ENCODE measurements around the gene FAM163B.

The FAM163B gene

GRCh38 chr9:133609311-133610098 is at the start of gene FAM163B (continued):
- TF ChIP-seq, protein P1, sequence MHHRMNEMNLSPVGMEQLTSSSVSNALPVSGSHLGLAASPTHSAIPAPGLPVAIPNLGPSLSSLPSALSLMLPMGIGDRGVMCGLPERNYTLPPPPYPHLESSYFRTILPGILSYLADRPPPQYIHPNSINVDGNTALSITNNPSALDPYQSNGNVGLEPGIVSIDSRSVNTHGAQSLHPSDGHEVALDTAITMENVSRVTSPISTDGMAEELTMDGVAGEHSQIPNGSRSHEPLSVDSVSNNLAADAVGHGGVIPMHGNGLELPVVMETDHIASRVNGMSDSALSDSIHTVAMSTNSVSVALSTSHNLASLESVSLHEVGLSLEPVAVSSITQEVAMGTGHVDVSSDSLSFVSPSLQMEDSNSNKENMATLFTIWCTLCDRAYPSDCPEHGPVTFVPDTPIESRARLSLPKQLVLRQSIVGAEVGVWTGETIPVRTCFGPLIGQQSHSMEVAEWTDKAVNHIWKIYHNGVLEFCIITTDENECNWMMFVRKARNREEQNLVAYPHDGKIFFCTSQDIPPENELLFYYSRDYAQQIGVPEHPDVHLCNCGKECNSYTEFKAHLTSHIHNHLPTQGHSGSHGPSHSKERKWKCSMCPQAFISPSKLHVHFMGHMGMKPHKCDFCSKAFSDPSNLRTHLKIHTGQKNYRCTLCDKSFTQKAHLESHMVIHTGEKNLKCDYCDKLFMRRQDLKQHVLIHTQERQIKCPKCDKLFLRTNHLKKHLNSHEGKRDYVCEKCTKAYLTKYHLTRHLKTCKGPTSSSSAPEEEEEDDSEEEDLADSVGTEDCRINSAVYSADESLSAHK (tag by site-specific recombination; IDR thresholded peaks at IDR 0.05): no peak
- TF ChIP-seq ZIC2 (tag by site-specific recombination; IDR thresholded peaks at IDR 0.05) (peak; percentile 39; the same call in 1 of the 2 replicates), ZNF324 (tag by site-specific recombination; IDR thresholded peaks at IDR 0.05) (no peak), ZNF223 (tag by site-specific recombination; IDR thresholded peaks at IDR 0.05) (no peak)
- TF ChIP-seq, protein P2, sequence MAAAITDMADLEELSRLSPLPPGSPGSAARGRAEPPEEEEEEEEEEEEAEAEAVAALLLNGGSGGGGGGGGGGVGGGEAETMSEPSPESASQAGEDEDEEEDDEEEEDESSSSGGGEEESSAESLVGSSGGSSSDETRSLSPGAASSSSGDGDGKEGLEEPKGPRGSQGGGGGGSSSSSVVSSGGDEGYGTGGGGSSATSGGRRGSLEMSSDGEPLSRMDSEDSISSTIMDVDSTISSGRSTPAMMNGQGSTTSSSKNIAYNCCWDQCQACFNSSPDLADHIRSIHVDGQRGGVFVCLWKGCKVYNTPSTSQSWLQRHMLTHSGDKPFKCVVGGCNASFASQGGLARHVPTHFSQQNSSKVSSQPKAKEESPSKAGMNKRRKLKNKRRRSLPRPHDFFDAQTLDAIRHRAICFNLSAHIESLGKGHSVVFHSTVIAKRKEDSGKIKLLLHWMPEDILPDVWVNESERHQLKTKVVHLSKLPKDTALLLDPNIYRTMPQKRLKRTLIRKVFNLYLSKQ (tag by site-specific recombination; IDR thresholded peaks at IDR 0.05; ENCODE audit: borderline replicate concordance): no peak
- TF ChIP-seq, protein P3, sequence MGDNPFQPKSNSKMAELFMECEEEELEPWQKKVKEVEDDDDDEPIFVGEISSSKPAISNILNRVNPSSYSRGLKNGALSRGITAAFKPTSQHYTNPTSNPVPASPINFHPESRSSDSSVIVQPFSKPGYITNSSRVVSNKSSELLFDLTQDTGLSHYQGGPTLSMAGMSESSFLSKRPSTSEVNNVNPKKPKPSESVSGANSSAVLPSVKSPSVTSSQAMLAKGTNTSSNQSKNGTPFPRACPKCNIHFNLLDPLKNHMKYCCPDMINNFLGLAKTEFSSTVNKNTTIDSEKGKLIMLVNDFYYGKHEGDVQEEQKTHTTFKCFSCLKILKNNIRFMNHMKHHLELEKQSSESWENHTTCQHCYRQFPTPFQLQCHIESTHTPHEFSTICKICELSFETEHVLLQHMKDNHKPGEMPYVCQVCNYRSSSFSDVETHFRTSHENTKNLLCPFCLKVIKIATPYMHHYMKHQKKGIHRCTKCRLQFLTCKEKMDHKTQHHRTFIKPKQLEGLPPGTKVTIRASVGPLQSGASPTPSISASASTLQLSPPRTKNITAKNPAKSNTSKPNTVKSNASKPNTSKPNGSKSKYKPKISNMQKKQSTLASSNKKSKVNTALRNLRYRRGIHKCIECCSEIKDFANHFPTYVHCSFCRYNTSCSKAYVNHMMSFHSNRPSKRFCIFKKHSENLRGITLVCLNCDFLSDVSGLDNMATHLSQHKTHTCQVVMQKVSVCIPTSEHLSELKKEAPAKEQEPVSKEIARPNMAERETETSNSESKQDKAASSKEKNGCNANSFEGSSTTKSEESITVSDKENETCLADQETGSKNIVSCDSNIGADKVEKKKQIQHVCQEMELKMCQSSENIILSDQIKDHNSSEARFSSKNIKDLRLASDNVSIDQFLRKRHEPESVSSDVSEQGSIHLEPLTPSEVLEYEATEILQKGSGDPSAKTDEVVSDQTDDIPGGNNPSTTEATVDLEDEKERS (tag by site-specific recombination; IDR thresholded peaks at IDR 0.05): no peak

- TF ChIP-seq ZNF398 (tag by site-specific recombination; IDR thresholded peaks at IDR 0.05) (peak; percentile 82), ZNF555 (tag by site-specific recombination; conservative IDR thresholded peaks at IDR 0.05) (no peak), ZNF596 (tag by site-specific recombination; IDR thresholded peaks at IDR 0.05) (peak; percentile 88), KLF16 (tag by site-specific recombination; IDR thresholded peaks at IDR 0.05) (no peak), ZNF169 (tag by site-specific recombination; IDR thresholded peaks at IDR 0.05) (peak; percentile 96), PRDM1 (tag by site-specific recombination; IDR thresholded peaks at IDR 0.05) (peak; percentile 63)
- H3K4me1 ChIP-seq (ENCODE audit: control insufficient read depth, insufficient read depth, low read length): peaks cover 3% of the 10 kb centered on the region
- CTCF ChIA-PET: interaction anchor here (0.6 to 0.9 kb wide), 2 partner anchors 23 to 123 kb away, joined by 3 read pairs; no protein-coding TSS in a partner anchor
- H3K9me3 ChIP-seq (ENCODE audit: control insufficient read depth, insufficient read depth, low read depth, low read length): no peaks in the 10 kb centered on the region
- POLR2A ChIA-PET: no interaction called here
- no peak overlapping the region for H3K4me3 ChIP-seq (ENCODE audit: low read depth, low read length)
- H3K27ac ChIP-seq (ENCODE audit: extremely low read depth, low read depth, low read length): no peak overlapping the region
- no peaks in the 10 kb centered on the region for H3K36me3 ChIP-seq (ENCODE audit: control insufficient read depth in 2 of 2, insufficient read depth in 1 of 2, low read length in 2 of 2)
These were observed 48.0 kb upstream of the FAM163B start for GRCh38 chr9:133657120-133657661.
